Measurements from ENCODE around the gene EFCAB12.

EFCAB12 gene

DNA sequence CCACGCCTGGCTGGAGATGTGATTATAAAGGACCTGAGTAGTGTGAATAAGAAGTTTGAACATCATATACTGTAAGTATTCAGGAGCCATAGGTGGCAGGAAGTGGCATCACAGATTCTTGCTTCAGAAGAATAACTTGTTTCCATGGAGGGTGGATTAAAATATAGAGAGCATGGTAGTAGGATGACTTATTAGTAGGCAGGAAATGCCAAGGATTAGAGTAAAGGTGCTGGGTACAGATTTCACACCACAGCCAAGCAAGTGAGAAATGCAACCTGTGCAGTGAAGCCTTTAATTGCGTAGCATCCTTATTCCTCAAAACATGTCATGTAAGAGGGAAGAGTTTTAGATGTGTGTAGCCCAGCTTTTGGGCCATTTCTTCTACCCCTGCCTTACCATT lies 42.4 kb upstream of the EFCAB12 start:
- POLR2A ChIA-PET (ENCODE audit: low non-redundant PET) = no interaction called here
- TF ChIP-seq, protein P1, sequence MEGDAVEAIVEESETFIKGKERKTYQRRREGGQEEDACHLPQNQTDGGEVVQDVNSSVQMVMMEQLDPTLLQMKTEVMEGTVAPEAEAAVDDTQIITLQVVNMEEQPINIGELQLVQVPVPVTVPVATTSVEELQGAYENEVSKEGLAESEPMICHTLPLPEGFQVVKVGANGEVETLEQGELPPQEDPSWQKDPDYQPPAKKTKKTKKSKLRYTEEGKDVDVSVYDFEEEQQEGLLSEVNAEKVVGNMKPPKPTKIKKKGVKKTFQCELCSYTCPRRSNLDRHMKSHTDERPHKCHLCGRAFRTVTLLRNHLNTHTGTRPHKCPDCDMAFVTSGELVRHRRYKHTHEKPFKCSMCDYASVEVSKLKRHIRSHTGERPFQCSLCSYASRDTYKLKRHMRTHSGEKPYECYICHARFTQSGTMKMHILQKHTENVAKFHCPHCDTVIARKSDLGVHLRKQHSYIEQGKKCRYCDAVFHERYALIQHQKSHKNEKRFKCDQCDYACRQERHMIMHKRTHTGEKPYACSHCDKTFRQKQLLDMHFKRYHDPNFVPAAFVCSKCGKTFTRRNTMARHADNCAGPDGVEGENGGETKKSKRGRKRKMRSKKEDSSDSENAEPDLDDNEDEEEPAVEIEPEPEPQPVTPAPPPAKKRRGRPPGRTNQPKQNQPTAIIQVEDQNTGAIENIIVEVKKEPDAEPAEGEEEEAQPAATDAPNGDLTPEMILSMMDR (conservative IDR thresholded peaks at IDR 0.05; ENCODE audit: low read depth) = no peak
- no peak for DNase-seq (ENCODE audit: low spot score)
- CTCF ChIA-PET = no interaction called here
- H3K27ac ChIP-seq = no peak overlapping the region

DNA sequence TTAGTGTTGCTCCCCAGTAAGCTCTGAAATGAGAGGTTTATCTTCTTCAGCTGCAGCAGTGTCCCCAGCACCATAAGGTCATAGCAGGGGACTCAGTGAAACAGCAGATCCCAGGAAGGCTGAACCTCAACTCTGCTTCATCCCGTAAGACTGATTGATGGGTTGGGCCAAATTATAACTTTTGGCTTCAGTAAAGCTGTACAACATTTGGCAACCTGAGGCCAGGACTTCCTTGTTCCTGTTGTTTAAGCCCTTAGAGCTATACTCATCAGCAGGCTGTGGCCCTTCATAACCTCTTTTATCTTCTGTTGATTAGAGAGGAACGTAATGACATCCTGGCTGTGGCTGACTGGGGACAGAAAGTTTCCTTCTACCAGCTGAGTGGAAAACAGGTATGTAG lies 40.6 kb upstream of the EFCAB12 start:
- TF ChIP-seq, protein P1 (conservative IDR thresholded peaks at IDR 0.05; ENCODE audit: low read depth) = no peak
- POLR2A ChIA-PET (ENCODE audit: low non-redundant PET) = no interaction called here
- H3K27ac ChIP-seq = no peak overlapping the region
- CTCF ChIA-PET = no interaction called here
- no peak for DNase-seq (ENCODE audit: low spot score)

DNA sequence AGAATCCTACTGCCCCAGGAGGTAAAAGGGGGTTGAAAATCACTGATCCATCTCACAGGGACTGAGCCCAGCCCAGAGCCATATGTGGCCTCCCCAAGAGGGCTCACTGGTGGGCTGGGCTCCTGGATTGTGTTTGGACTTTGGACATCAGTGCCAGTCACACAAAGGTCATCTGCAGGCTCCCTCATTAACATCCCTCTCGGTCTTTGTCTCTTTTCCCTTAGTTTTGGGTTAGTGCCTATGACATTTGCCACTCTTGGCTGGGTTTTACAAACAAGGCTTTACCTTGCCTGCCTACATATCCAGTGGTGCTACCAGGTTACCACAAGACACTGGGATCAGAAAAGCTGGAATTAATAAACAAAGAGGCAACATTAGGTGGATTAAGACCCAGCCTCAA lies 39.5 kb upstream of the EFCAB12 start:
- DNase-seq (ENCODE audit: low spot score) = no peak
- H3K27ac ChIP-seq = no peak overlapping the region
- ChIA-PET CTCF (no interaction called here), POLR2A (ENCODE audit: low non-redundant PET) (no interaction called here)
- TF ChIP-seq, protein P1 (conservative IDR thresholded peaks at IDR 0.05; ENCODE audit: low read depth) = no peak

DNA sequence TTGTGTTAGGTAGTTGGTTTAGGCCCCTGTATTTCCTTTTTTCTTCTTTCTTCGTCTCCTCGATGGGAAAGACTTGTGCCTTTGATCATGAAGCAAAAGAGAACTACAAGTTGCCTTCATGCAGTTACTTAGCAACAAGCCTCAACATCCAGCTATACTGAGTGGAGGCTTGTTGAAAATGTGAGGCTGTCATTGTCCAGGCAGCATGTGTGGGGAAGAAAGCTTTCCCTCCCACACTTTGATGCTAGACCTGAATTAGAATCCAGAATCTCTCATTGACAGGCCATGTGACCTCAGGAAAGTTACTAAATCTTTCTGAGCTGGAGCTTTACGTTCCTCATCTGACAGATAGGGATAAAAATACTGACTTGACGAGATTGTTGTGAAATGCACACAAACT lies 35.3 kb upstream of the EFCAB12 start:
- no peak for DNase-seq (ENCODE audit: low spot score)
- POLR2A ChIA-PET (ENCODE audit: low non-redundant PET) = no interaction called here
- CTCF ChIA-PET = interaction anchor here (0.6 kb wide), 1 partner anchor 24 kb away, joined by 4 read pairs; the partner anchor contains the start of genes IFT122 and MBD4
- TF ChIP-seq, protein P1 (conservative IDR thresholded peaks at IDR 0.05; ENCODE audit: low read depth) = no peak
- no peak overlapping the region for H3K27ac ChIP-seq

DNA sequence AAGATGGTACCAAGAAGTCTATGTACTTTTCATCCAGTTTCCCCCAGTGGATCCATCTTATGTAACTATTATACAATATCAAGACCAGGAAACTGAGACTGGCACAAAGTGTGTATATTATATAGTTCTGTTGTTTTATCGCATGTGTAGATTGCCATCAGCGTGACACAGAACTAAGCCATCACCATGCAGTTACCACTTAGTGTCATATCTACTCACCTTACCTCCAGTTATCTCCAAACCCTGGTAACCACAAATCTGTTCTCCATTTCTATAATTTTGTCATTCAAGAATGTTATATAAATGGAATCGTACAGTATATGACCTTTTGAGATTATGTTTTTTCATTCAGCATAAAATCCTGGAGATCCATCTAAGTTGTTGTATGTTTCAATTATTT lies 34.7 kb upstream of the EFCAB12 start:
- POLR2A ChIA-PET (ENCODE audit: low non-redundant PET) = no interaction called here
- DNase-seq (ENCODE audit: low spot score) = no peak
- CTCF ChIA-PET = no interaction called here
- no peak overlapping the region for H3K27ac ChIP-seq
- TF ChIP-seq, protein P1 (conservative IDR thresholded peaks at IDR 0.05; ENCODE audit: low read depth) = no peak

DNA sequence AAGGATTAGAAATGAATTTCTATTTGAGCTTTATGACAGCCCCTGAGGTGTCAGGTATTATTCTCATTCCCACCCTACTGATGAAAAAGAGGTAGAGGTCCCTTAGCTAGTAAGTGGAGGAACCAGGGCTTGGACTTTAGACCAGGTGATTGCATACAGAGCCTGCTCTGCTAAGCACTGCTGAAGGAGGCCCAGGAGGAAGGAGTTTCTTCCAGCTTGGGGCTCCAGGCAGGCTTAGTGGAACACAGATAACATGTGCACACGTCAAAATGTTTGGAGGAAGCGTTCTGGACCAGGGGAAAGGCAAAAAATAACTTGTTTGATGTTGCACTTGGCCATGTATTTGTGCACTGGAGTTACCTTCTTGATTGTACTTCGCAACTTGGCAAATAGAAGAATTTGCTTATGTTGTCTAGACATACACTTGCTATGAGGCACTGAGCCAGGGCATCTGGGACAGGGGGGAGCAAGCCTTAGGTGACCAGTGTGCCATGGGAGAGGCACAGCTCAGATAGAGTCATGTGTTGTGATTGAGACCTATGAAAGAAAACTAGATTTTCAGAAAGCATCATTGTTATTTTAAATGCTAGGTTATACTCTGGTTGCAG lies 34.0 kb upstream of the EFCAB12 start:
- TF ChIP-seq, protein P1 (conservative IDR thresholded peaks at IDR 0.05; ENCODE audit: low read depth) = no peak
- CTCF ChIA-PET = interaction anchor here (0.5 to 0.7 kb wide), 2 partner anchors 17 to 67 kb away, joined by 3 read pairs; no protein-coding TSS in a partner anchor
- DNase-seq (ENCODE audit: low spot score) = no peak
- H3K27ac ChIP-seq = no peak overlapping the region
- POLR2A ChIA-PET (ENCODE audit: low non-redundant PET) = no interaction called here
